CD4-positive, alpha-beta T cell treated with Interferon gamma for 1 hour (primary cell): ENCODE results near the gene SPDEF.

Experiments
- DNase-seq: peaks from one replicate; pipeline ENCODE4 v3.0.0-alpha.2; 2020

Gene SPDEF

GRCh38 chr6:34562350-34562749 is 6.2 kb upstream of the SPDEF start:
- no peak for DNase-seq

GRCh38 chr6:34561227-34561530 is 5.0 kb upstream of the SPDEF start:
- no peak for DNase-seq

- no peak for DNase-seq
Measured at GRCh38 chr6:34560366-34561226, 4.5 kb upstream of the SPDEF start.

GRCh38 chr6:34559651-34560365 is 3.7 kb upstream of the SPDEF start:
- no peak for DNase-seq

GRCh38 chr6:34558172-34558714 is 2.1 kb upstream of the SPDEF start:
- DNase-seq: no peak

GRCh38 chr6:34557228-34557627 is 1.1 kb upstream of the SPDEF start:
- DNase-seq: no peak

GRCh38 chr6:34556493-34556892 is 364 bp upstream of the SPDEF start:
- DNase-seq: no peak

GRCh38 chr6:34555328-34555727 is 801 bp downstream of the SPDEF start:
- DNase-seq: no peak

- DNase-seq: no peak
Measured at GRCh38 chr6:34555007-34555322, 1.2 kb downstream of the SPDEF start.

- no peak for DNase-seq
Measured at GRCh38 chr6:34554291-34555006, 1.7 kb downstream of the SPDEF start.

- no peak for DNase-seq
Measured at GRCh38 chr6:34553750-34554149, 2.4 kb downstream of the SPDEF start.

- no peak for DNase-seq
Measured at GRCh38 chr6:34553146-34553545, 3.0 kb downstream of the SPDEF start.

- DNase-seq: no peak
Measured at GRCh38 chr6:34552620-34553019, 3.5 kb downstream of the SPDEF start.

- DNase-seq: no peak
Measured at GRCh38 chr6:34551720-34552119, 4.4 kb downstream of the SPDEF start.

GRCh38 chr6:34549804-34550202 is 6.3 kb downstream of the SPDEF start:
- no peak for DNase-seq

GRCh38 chr6:34549026-34549803 is 6.9 kb downstream of the SPDEF start:
- DNase-seq: no peak

GRCh38 chr6:34547701-34548644 is 8.2 kb downstream of the SPDEF start:
- no peak for DNase-seq

GRCh38 chr6:34546551-34547321 is 9.4 kb downstream of the SPDEF start:
- DNase-seq: no peak

GRCh38 chr6:34544776-34545471 is 11.2 kb downstream of the SPDEF start:
- DNase-seq: no peak

- DNase-seq: no peak
Measured at GRCh38 chr6:34544052-34544604, 12.0 kb downstream of the SPDEF start.
